ENCODE results near the gene NR5A1.

NR5A1 gene

GRCh38 chr9:124486778-124487259 is 20.4 kb downstream of the NR5A1 start:
- no peak overlapping the region for H3K27ac ChIP-seq (ENCODE audit: low read length)
- H3K4me1 ChIP-seq (ENCODE audit: insufficient read depth, low read length) = peaks cover 6% of the 10 kb centered on the region; the same call in 1 of the 2 replicates
- H3K36me3 ChIP-seq (ENCODE audit: insufficient read depth, low read depth, low read length) = no peaks in the 10 kb centered on the region
- no peaks in the 10 kb centered on the region for H3K9me3 ChIP-seq (ENCODE audit: insufficient read depth, low read depth, low read length)
- H3K27me3 ChIP-seq (ENCODE audit: insufficient read depth, low read length) = peaks cover 32% of the 10 kb centered on the region
- H3K9ac ChIP-seq (ENCODE audit: low read depth, low read length) = no peak overlapping the region
- H3K4me3 ChIP-seq (ENCODE audit: low read length) = peak overlapping the region; percentile 35; the same call in 1 of the 2 replicates

- H3K9ac ChIP-seq (ENCODE audit: low read depth, low read length) = no peak overlapping the region
- peaks cover 6% of the 10 kb centered on the region; the same call in 1 of the 2 replicates for H3K4me1 ChIP-seq (ENCODE audit: insufficient read depth, low read length)
- H3K9me3 ChIP-seq (ENCODE audit: insufficient read depth, low read depth, low read length) = no peaks in the 10 kb centered on the region
- H3K27ac ChIP-seq (ENCODE audit: low read length) = no peak overlapping the region
- H3K27me3 ChIP-seq (ENCODE audit: insufficient read depth, low read length) = peaks cover 38% of the 10 kb centered on the region
- H3K4me3 ChIP-seq (ENCODE audit: low read length) = no peak overlapping the region
- H3K36me3 ChIP-seq (ENCODE audit: insufficient read depth, low read depth, low read length) = no peaks in the 10 kb centered on the region
These were observed 21.3 kb downstream of the NR5A1 start for GRCh38 chr9:124485936-124486335.

- H3K27ac ChIP-seq (ENCODE audit: low read length) = no peak overlapping the region
- peaks cover 8% of the 10 kb centered on the region; the same call in 1 of the 2 replicates for H3K4me1 ChIP-seq (ENCODE audit: insufficient read depth, low read length)
- H3K36me3 ChIP-seq (ENCODE audit: insufficient read depth, low read depth, low read length) = no peaks in the 10 kb centered on the region
- no peak overlapping the region for H3K9ac ChIP-seq (ENCODE audit: low read depth, low read length)
- no peaks in the 10 kb centered on the region for H3K9me3 ChIP-seq (ENCODE audit: insufficient read depth, low read depth, low read length)
- H3K4me3 ChIP-seq (ENCODE audit: low read length) = no peak overlapping the region
- H3K27me3 ChIP-seq (ENCODE audit: insufficient read depth, low read length) = peaks cover 44% of the 10 kb centered on the region
These were observed 22.0 kb downstream of the NR5A1 start for GRCh38 chr9:124485201-124485600.

- peaks cover 61% of the 10 kb centered on the region for H3K27me3 ChIP-seq (ENCODE audit: insufficient read depth, low read length)
- no peaks in the 10 kb centered on the region for H3K9me3 ChIP-seq (ENCODE audit: insufficient read depth, low read depth, low read length)
- H3K9ac ChIP-seq (ENCODE audit: low read depth, low read length) = no peak overlapping the region
- no peak overlapping the region for H3K27ac ChIP-seq (ENCODE audit: low read length)
- H3K4me3 ChIP-seq (ENCODE audit: low read length) = no peak overlapping the region
- H3K4me1 ChIP-seq (ENCODE audit: insufficient read depth, low read length) = peaks cover 9% of the 10 kb centered on the region; the same call in 1 of the 2 replicates
- no peaks in the 10 kb centered on the region for H3K36me3 ChIP-seq (ENCODE audit: insufficient read depth, low read depth, low read length)
These were observed 23.7 kb downstream of the NR5A1 start for GRCh38 chr9:124483481-124483880.

- Histone ChIP-seq H3K4me3 (ENCODE audit: low read length) (peak overlapping the region; percentile 42; the same call in 1 of the 2 replicates), H3K9me3 (ENCODE audit: insufficient read depth, low read depth, low read length) (no peaks in the 10 kb centered on the region), H3K4me1 (ENCODE audit: insufficient read depth, low read length) (peaks cover 9% of the 10 kb centered on the region; the same call in 1 of the 2 replicates), H3K9ac (ENCODE audit: low read depth, low read length) (no peak overlapping the region), H3K27ac (ENCODE audit: low read length) (no peak overlapping the region), H3K36me3 (ENCODE audit: insufficient read depth, low read depth, low read length) (no peaks in the 10 kb centered on the region), H3K27me3 (ENCODE audit: insufficient read depth, low read length) (peaks cover 63% of the 10 kb centered on the region)
These were observed 24.7 kb downstream of the NR5A1 start for GRCh38 chr9:124482431-124483031.

GRCh38 chr9:124481115-124481514 is 26.1 kb downstream of the NR5A1 start:
- H3K4me3 ChIP-seq (ENCODE audit: low read length) = no peak overlapping the region
- H3K27ac ChIP-seq (ENCODE audit: low read length) = no peak overlapping the region
- H3K9ac ChIP-seq (ENCODE audit: low read depth, low read length) = no peak overlapping the region
- H3K36me3 ChIP-seq (ENCODE audit: insufficient read depth, low read depth, low read length) = no peaks in the 10 kb centered on the region
- no peaks in the 10 kb centered on the region for H3K9me3 ChIP-seq (ENCODE audit: insufficient read depth, low read depth, low read length)
- peaks cover 63% of the 10 kb centered on the region for H3K27me3 ChIP-seq (ENCODE audit: insufficient read depth, low read length)
- peaks cover 4% of the 10 kb centered on the region; the same call in 1 of the 2 replicates for H3K4me1 ChIP-seq (ENCODE audit: insufficient read depth, low read length)

- no peaks in the 10 kb centered on the region for H3K36me3 ChIP-seq (ENCODE audit: insufficient read depth, low read depth, low read length)
- no peak overlapping the region for H3K9ac ChIP-seq (ENCODE audit: low read depth, low read length)
- peaks cover 4% of the 10 kb centered on the region; the same call in 1 of the 2 replicates for H3K4me1 ChIP-seq (ENCODE audit: insufficient read depth, low read length)
- H3K9me3 ChIP-seq (ENCODE audit: insufficient read depth, low read depth, low read length) = no peaks in the 10 kb centered on the region
- H3K27ac ChIP-seq (ENCODE audit: low read length) = no peak overlapping the region
- H3K27me3 ChIP-seq (ENCODE audit: insufficient read depth, low read length) = peaks cover 68% of the 10 kb centered on the region
- H3K4me3 ChIP-seq (ENCODE audit: low read length) = no peak overlapping the region
These were observed 26.6 kb downstream of the NR5A1 start for GRCh38 chr9:124480621-124480981.

GRCh38 chr9:124479947-124480620 is 27.1 kb downstream of the NR5A1 start:
- H3K9me3 ChIP-seq (ENCODE audit: insufficient read depth, low read depth, low read length) = no peaks in the 10 kb centered on the region
- H3K9ac ChIP-seq (ENCODE audit: low read depth, low read length) = no peak overlapping the region
- no peak overlapping the region for H3K27ac ChIP-seq (ENCODE audit: low read length)
- H3K27me3 ChIP-seq (ENCODE audit: insufficient read depth, low read length) = peaks cover 69% of the 10 kb centered on the region
- no peak overlapping the region for H3K4me3 ChIP-seq (ENCODE audit: low read length)
- H3K36me3 ChIP-seq (ENCODE audit: insufficient read depth, low read depth, low read length) = no peaks in the 10 kb centered on the region
- H3K4me1 ChIP-seq (ENCODE audit: insufficient read depth, low read length) = peaks cover 4% of the 10 kb centered on the region; the same call in 1 of the 2 replicates

GRCh38 chr9:124479371-124479770 is 27.8 kb downstream of the NR5A1 start:
- H3K36me3 ChIP-seq (ENCODE audit: insufficient read depth, low read depth, low read length) = no peaks in the 10 kb centered on the region
- peaks cover 4% of the 10 kb centered on the region; the same call in 1 of the 2 replicates for H3K4me1 ChIP-seq (ENCODE audit: insufficient read depth, low read length)
- H3K27me3 ChIP-seq (ENCODE audit: insufficient read depth, low read length) = peaks cover 69% of the 10 kb centered on the region
- no peak overlapping the region for H3K27ac ChIP-seq (ENCODE audit: low read length)
- no peak overlapping the region for H3K9ac ChIP-seq (ENCODE audit: low read depth, low read length)
- no peaks in the 10 kb centered on the region for H3K9me3 ChIP-seq (ENCODE audit: insufficient read depth, low read depth, low read length)
- H3K4me3 ChIP-seq (ENCODE audit: low read length) = no peak overlapping the region

GRCh38 chr9:124478354-124478753 is 28.8 kb downstream of the NR5A1 start:
- H3K9me3 ChIP-seq (ENCODE audit: insufficient read depth, low read depth, low read length) = no peaks in the 10 kb centered on the region
- H3K9ac ChIP-seq (ENCODE audit: low read depth, low read length) = peak overlapping the region; percentile 48; the same call in 1 of the 2 replicates
- no peaks in the 10 kb centered on the region for H3K36me3 ChIP-seq (ENCODE audit: insufficient read depth, low read depth, low read length)
- H3K4me3 ChIP-seq (ENCODE audit: low read length) = peak overlapping the region; percentile 57
- peaks cover 63% of the 10 kb centered on the region for H3K27me3 ChIP-seq (ENCODE audit: insufficient read depth, low read length)
- H3K4me1 ChIP-seq (ENCODE audit: insufficient read depth, low read length) = peaks cover 4% of the 10 kb centered on the region; the same call in 1 of the 2 replicates
- H3K27ac ChIP-seq (ENCODE audit: low read length) = no peak overlapping the region

GRCh38 chr9:124477648-124478285 is 29.4 kb downstream of the NR5A1 start:
- peak overlapping the region; percentile 48; the same call in 1 of the 2 replicates for H3K9ac ChIP-seq (ENCODE audit: low read depth, low read length)
- H3K9me3 ChIP-seq (ENCODE audit: insufficient read depth, low read depth, low read length) = no peaks in the 10 kb centered on the region
- no peaks in the 10 kb centered on the region for H3K36me3 ChIP-seq (ENCODE audit: insufficient read depth, low read depth, low read length)
- H3K4me3 ChIP-seq (ENCODE audit: low read length) = peak overlapping the region; percentile 57
- peaks cover 63% of the 10 kb centered on the region for H3K27me3 ChIP-seq (ENCODE audit: insufficient read depth, low read length)
- peaks cover 4% of the 10 kb centered on the region; the same call in 1 of the 2 replicates for H3K4me1 ChIP-seq (ENCODE audit: insufficient read depth, low read length)
- no peak overlapping the region for H3K27ac ChIP-seq (ENCODE audit: low read length)

All from iPS-20b (cell line).